ENCODE results near the gene FADS2.
A peak's percentile ranks its signal among the peaks of the same experiment; 100 is the strongest.

The FADS2 gene

GRCh38 chr11:61887839-61888494, 59.9 kb downstream of the FADS2 start:
- DNase-seq (ENCODE audit: low spot score), result no peak

DNA sequence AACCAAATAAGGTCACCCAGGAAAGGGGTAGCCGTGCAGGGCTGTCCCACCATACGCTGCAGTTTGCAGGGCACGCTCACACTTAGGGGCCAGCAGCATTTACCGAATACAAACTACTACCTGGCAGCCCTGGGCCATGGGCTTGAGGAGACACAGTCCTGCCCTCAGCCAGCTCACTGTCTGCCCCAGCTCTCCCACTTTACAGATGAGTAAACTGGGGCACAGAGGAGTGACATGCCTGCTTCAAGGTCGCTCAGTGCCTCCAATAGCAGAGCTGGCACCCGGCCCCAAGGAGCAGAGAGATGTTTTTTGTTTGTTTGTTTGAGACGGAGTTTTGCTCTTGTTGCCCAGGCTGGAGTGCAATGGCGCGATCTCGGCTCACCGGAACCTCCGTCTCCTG, 60.5 kb downstream of the FADS2 start:
- no peak for DNase-seq (ENCODE audit: low spot score)

- DNase-seq (ENCODE audit: low spot score), result no peak
These were observed 61.7 kb downstream of the FADS2 start for GRCh38 chr11:61889831-61890230.

DNA sequence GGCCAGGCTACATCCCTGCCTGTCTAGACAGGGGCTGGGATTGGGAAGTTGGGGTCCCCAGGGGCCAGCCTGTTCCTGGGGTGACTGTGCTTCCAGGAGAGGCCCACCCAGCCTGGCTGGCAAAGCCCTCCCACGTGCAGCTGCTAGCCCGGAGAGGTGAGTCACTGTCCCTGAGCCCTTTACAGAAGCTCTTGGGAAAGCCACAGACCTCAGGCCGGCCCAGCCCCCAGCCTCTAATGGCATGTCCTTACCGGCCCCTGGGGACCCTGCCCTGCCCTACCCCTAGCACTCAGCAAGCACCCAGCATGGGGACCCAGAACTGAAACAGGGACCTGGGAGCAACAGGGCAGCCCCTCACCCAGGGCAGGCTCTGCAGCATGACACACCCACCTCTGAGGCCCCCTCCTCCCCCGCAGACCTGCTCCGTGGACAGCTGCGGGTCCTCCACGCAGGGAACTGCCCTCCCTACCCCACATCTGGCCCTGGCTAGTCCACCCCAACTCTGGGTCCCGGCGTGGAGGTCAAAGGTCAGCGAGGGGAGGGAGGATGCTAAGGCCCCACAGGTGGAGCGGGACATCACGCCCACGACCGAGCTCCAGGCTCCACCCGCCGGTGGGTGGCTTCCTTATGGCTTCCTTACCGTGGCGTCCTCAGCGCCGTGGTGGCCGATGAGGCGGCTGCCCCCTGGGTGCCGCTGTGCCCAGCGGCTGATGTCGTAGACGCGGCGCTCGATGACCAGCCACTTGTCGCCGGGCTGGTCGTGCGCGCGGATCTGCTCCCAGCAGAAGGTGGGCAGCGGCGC, 62.6 kb downstream of the FADS2 start:
- peak; percentile 38 for DNase-seq (ENCODE audit: low spot score)

DNA sequence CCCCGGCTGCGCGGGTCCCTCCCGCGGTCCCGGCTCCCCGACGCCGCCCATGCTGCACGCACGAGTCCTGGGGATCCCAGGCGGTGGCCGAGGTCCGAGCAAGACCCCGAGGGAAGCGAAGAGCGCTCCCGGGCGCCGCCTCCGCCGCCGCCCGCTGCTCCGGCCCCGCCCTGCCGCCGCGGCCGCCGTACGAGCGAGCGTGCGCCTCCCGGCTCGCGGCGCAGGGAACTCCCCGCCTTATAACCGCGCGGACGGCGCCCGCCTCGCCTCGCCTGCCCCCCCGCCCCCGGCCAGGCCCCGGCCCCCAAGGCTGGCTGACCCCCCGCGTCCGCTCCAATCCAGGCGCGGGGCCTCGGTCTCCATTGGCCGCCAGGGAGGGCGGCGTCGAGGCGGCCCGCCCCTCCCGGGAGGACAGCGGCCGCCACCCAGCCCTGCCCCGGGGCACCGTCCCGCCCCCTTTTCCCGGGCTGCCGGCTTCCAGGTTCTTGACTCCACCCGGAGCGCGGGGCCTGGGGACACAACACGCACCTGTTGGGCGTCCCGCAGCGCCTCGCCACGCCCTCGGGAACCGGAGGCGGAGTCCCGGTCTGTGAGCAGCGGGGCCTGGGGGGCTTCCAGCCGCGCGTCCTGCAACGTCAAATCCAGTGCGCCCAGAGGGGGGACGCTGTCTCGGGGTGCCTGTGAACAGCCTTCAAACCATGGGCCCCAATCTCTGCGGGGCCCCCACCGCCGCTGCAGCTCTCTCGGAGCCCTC, 63.4 kb downstream of the FADS2 start, which contains the start of gene FADS3:
FADS3 (minus strand) TSS at position 215 of the 754 bp plus-strand sequence; CDS start at position 51, 164 bp downstream.
- DNase-seq (ENCODE audit: low spot score), result peak; percentile 81

- no peak for DNase-seq (ENCODE audit: low spot score)
These were observed 63.9 kb downstream of the FADS2 start for GRCh38 chr11:61892085-61892370.

- DNase-seq (ENCODE audit: low spot score), result no peak
These were observed 65.9 kb downstream of the FADS2 start for GRCh38 chr11:61893981-61894380.

GRCh38 chr11:61895046-61895717, 67.1 kb downstream of the FADS2 start:
- DNase-seq (ENCODE audit: low spot score), result no peak

DNA sequence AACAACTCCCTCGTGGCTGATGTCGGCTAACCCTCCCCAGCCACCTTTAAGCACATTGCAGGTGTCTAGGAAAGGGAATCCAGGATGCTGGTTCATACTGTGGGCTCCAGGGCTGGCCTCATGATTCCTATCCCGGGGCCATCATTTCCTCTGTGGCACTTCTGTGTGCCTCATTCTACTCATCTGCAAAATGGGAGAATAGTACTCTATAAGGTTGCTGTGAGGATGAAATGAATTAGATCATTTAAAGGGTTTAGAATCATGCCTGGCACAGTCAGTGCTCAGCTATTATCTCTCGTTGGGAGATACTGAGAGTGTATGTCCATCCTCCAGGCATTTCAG, 67.6 kb downstream of the FADS2 start:
- DNase-seq (ENCODE audit: low spot score), result no peak

- no peak for DNase-seq (ENCODE audit: low spot score)
These were observed 68.7 kb downstream of the FADS2 start for GRCh38 chr11:61896665-61897386.

DNA sequence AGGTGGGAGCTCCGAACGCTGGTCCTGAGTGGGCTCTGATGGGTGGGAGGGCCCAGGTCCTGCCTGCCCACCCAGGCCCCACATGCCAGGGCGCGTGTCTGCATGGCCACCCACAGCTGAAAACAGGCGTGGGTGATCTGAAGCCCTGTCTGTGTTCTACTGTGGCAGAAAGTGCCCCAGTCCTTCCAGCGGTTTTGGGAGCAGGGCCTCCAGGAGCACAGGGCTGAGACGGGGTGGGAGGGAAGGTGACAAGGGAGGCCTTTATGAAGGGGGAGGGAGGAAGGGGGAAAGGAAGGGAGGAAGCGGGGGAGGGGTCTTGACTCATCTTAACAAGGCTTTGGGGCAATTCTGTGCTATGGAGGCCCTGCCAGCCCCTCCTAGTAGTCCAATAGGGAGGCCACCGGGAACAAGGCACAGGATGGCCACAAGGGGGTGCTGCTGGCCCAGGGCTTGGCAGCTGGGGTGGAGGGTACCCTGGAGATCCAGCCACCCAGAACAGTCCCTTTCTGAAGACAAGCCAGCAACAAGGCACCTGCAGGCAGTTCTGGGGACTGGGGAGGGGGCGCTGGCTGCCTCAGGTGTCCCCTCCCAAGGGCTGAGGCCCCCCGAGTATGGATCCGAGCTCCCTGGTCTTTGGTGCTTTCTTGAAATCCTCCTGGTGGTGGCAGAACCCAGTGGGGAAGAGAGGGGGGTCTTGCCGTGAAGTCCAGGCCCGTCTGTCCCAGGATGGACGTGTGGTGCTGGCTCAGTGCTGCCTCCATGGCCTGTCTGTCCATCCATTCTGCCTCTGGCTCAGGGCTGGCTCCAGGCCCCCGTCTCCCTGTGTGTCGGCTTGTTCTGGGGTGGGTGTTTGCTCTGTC, 69.5 kb downstream of the FADS2 start:
- peak; percentile 72 for DNase-seq (ENCODE audit: low spot score)

DNA sequence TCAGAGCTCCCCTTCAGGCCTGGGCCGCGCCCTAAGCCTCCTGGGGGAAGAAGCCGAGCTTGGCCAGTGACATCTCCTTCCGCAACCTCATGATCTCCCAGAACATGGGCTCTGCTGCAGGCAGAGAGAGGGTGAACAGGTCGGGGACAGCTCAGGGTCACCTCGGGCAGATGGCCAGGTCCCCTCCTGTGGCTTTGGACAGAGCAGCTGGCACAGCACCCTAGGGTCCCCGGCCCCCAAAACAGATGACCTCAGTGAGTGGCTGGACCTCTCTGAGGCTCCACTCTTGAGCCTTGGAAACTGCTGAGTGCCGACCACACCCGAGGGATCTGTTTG, 70.1 kb downstream of the FADS2 start:
- DNase-seq (ENCODE audit: low spot score), result no peak

DNA sequence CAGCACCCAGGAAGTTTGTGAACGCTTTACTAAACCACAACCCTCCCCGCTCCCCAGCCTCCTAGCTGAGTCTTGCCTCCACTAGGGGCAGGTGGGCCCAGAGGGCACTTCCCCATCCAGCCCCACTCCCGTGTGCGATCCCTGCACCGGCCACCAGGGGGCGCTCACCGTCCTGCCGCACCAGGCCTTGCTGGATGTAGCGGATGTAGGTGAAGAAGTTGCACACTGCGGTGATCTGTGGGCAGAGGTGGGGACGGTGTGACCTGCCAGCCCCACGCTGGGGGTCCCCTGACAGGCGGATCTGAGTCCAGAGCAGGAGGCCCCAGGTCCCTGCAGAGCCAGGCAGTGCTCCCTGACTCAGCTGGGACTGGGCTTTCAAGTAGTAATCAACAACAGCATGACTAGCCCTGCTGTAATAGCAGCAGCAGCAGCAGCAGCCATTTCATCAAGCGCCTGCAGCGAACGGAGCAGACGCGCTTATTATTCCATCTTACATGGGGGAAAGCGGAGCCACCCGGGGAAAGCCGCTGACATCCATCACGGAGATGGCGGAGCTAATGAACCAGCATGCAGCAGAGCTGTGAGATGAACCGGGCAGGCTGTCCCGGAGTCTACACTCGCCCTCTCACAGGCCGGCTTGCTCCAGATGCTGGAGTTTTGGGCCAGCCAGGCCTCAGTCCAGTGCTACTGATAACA, 71.2 kb downstream of the FADS2 start:
- DNase-seq (ENCODE audit: low spot score), result peak; percentile 86

GRCh38 chr11:61900251-61900650, 72.2 kb downstream of the FADS2 start:
- DNase-seq (ENCODE audit: low spot score), result no peak

- DNase-seq (ENCODE audit: low spot score), result no peak
These were observed 73.3 kb downstream of the FADS2 start for GRCh38 chr11:61901397-61901796.

GRCh38 chr11:61902313-61902712, 74.2 kb downstream of the FADS2 start:
- no peak for DNase-seq (ENCODE audit: low spot score)

DNA sequence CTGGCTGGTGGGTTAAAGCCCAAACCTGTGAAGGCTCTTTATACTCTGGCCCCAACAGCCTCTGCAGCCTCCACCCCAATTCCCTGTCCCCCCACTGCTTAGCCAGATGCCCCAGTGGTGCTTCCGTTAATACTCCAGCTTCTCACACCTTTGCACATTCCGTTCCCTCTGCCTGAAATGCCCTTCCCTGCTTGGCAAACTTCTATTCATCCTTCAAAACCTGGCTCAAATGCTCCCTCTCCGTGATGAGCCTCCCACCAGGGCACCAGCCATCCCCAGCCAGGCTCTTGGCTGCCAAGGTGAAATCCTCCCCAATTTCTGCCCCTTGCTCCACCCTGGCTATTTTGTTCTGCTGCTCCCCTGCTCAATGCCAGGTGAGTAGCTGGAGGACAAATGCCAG, 75.7 kb downstream of the FADS2 start:
- DNase-seq (ENCODE audit: low spot score), result no peak

- no peak for DNase-seq (ENCODE audit: low spot score)
These were observed 76.5 kb downstream of the FADS2 start for GRCh38 chr11:61904539-61905048.

GRCh38 chr11:61905067-61905696, 77.1 kb downstream of the FADS2 start:
- no peak for DNase-seq (ENCODE audit: low spot score)
